H1 (cell line): Measurements from ENCODE around the gene ACOT6. TPM values are rescaled to one million over a fixed set of nuclear protein-coding genes. Genes with fewer than 3 reads are reported as not detected.
"Not testable (repeated sequence)": the region's sequence is repeated elsewhere in the genome, so short reads cannot be mapped to it uniquely, and the experiment has no call there.

Experiments used
- CTCF ChIA-PET: fragments of 300-600 bp; sonication (Branson Sonifier 250); formaldehyde crosslinking; loops from one replicate; lab custom pipeline; 2021; ENCODE audit not compliant: partially characterized antibody; lab: Charles Lee
- POLR2A ChIA-PET: fragments of 300-600 bp; sonication (Branson Sonifier 250); formaldehyde crosslinking; loops from one replicate; lab custom pipeline; 2021; ENCODE audit warnings: inconsistent platforms; ENCODE audit not compliant: partially characterized antibody; lab: Charles Lee
- DNase-seq, 2 experiments: peaks; one replicate each; pipeline versions ENCODE4 v3.0.0 to v3.0.0-alpha.2; 2010 to 2022; ENCODE audit warnings: low spot score in 2 of 2, low read depth in 1 of 2, mixed read lengths in 1 of 2
- FAIRE-seq: peaks from 2 replicates; lab custom pipeline; 2011; peaks lifted over from hg19 to GRCh38; lab: Jason Lieb, UNC
- H2AFZ ChIP-seq: 2 replicates; pipeline ENCODE4 v1.8.1; 2012; ENCODE audit warnings: low read length, inconsistent platforms
- H2AK5ac ChIP-seq: 2 replicates; pipeline ENCODE4 v1.6.1; 2013; ENCODE audit warnings: low read depth, low read length
- H2BK120ac ChIP-seq: replicated peaks from 2 replicates; pipeline ENCODE3; 2013; ENCODE audit warnings: low read depth, low read length, inconsistent platforms
- H2BK12ac ChIP-seq: 2 replicates; pipeline ENCODE4 v1.6.1; 2013; ENCODE audit warnings: low read depth, low read length
- H2BK15ac ChIP-seq: 2 replicates; pipeline ENCODE4 v1.6.1; 2013; ENCODE audit warnings: low read length
- H2BK20ac ChIP-seq: 2 replicates; pipeline ENCODE4 v1.6.1; 2013; ENCODE audit warnings: low read length
- H2BK5ac ChIP-seq: 2 replicates; pipeline ENCODE4 v1.6.1; 2013; ENCODE audit warnings: low read depth, low read length
- H3K14ac ChIP-seq: 2 replicates; pipeline ENCODE4 v1.6.1; 2013; ENCODE audit warnings: inconsistent platforms; ENCODE audit not compliant: insufficient read length
- H3K18ac ChIP-seq: 2 replicates; pipeline ENCODE4 v1.6.1; 2013; ENCODE audit warnings: low read length; ENCODE audit errors: extremely low read depth
- H3K23ac ChIP-seq: 2 replicates; pipeline ENCODE4 v1.6.1; 2013; ENCODE audit warnings: inconsistent platforms; ENCODE audit not compliant: insufficient read length
- H3K23me2 ChIP-seq: 2 replicates; pipeline ENCODE4 v1.6.1; 2013; ENCODE audit warnings: low read depth, low read length
- H3K27ac ChIP-seq: 2 replicates; pipeline ENCODE4 v1.6.1; 2011; ENCODE audit warnings: low read depth, low read length, inconsistent platforms
- H3K27me3 ChIP-seq, 4 experiments: replicated peaks in 1 of 4; 1 replicate in 1 of 4; 2 replicates in 3 of 4; pipeline versions ENCODE4 v1.6.1 to v1.8.1; 2011 to 2013; ENCODE audit warnings: low read length in 3 of 4, mild to moderate bottlenecking in 3 of 4, inconsistent platforms in 2 of 4, mixed read lengths in 2 of 4, moderate library complexity in 1 of 4; ENCODE audit not compliant: control insufficient read depth in 3 of 4, insufficient read depth in 3 of 4; ENCODE audit errors: extremely low read depth in 1 of 4
- H3K36me3 ChIP-seq, 4 experiments: 2 replicates each; pipeline versions ENCODE4 v1.6.1 to v1.8.1; 2011 to 2013; ENCODE audit warnings: mild to moderate bottlenecking in 4 of 4, low read length in 3 of 4, moderate library complexity in 2 of 4, control low read depth in 1 of 4, inconsistent platforms in 1 of 4; ENCODE audit not compliant: insufficient read depth in 4 of 4, control insufficient read depth in 2 of 4
- H3K4ac ChIP-seq: replicated peaks from 2 replicates; pipeline ENCODE3; 2013; ENCODE audit warnings: low read length, low read depth, mixed read lengths, inconsistent platforms; ENCODE audit not compliant: insufficient read length
- H3K4me1 ChIP-seq, 4 experiments: replicated peaks in 1 of 4; 1 replicate in 1 of 4; 2 replicates in 3 of 4; pipeline versions ENCODE4 v1.6.1 to v1.8.1; 2011 to 2013; ENCODE audit warnings: low read length in 3 of 4, inconsistent platforms in 2 of 4, mixed read lengths in 1 of 4; ENCODE audit not compliant: insufficient read depth in 4 of 4, control insufficient read depth in 3 of 4
- H3K4me2 ChIP-seq, 2 experiments: 2 replicates each; pipeline versions ENCODE4 v1.6.1 to v1.8.1; 2011 to 2013; ENCODE audit warnings: low read depth in 2 of 2, low read length in 2 of 2, control low read depth in 1 of 2, inconsistent platforms in 1 of 2, mild to moderate bottlenecking in 1 of 2; ENCODE audit not compliant: insufficient read depth in 1 of 2
- H3K4me3 ChIP-seq, 4 experiments: fragments of 200-600, 300-600 bp in 1 of 4; sonication (generic), shearing (Covaris generic), sonication (Bioruptor Twin) in 1 of 4; 2 replicates each; pipeline versions ENCODE4 v1.5.1 to v1.8.1; 2011 to 2016; ENCODE audit warnings: low read length in 4 of 4, low read depth in 3 of 4, control low read depth in 2 of 4, inconsistent platforms in 2 of 4, mild to moderate bottlenecking in 2 of 4, mixed read lengths in 1 of 4, moderate library complexity in 1 of 4; ENCODE audit not compliant: insufficient read depth in 2 of 4; ENCODE audit errors: extremely low read depth in 1 of 4
- H3K56ac ChIP-seq: replicated peaks from 2 replicates; pipeline ENCODE3; 2013; ENCODE audit warnings: low read depth, mild to moderate bottlenecking, mixed read lengths, low read length, inconsistent platforms; ENCODE audit not compliant: insufficient read length
- H3K79me1 ChIP-seq: 2 replicates; pipeline ENCODE4 v1.6.1; 2013; ENCODE audit warnings: low read depth, low read length, control low read depth
- H3K79me2 ChIP-seq, 2 experiments: 2 replicates each; pipeline versions ENCODE4 v1.6.1 to v1.8.1; 2012 to 2013; ENCODE audit warnings: low read length in 2 of 2, mild to moderate bottlenecking in 2 of 2, inconsistent platforms in 1 of 2; ENCODE audit not compliant: insufficient read depth in 2 of 2, control insufficient read depth in 1 of 2
- H3K9ac ChIP-seq, 4 experiments: replicated peaks in 1 of 4; 1 replicate in 1 of 4; 2 replicates in 3 of 4; pipeline versions ENCODE4 v1.6.1 to v1.8.1; 2011 to 2013; ENCODE audit warnings: low read depth in 3 of 4, low read length in 3 of 4, control low read depth in 2 of 4, mild to moderate bottlenecking in 2 of 4, moderate library complexity in 2 of 4, inconsistent platforms in 1 of 4; ENCODE audit errors: extremely low read depth in 1 of 4
- H3K9me3 ChIP-seq, 2 experiments: 2 replicates each; pipeline versions ENCODE4 v1.6.1 to v1.8.1; 2012 to 2013; ENCODE audit warnings: mild to moderate bottlenecking in 2 of 2, moderate library complexity in 2 of 2, control low read depth in 1 of 2, inconsistent platforms in 1 of 2, low read depth in 1 of 2, low read length in 1 of 2, mixed read lengths in 1 of 2; ENCODE audit not compliant: insufficient read depth in 2 of 2
- H4K20me1 ChIP-seq, 2 experiments: replicated peaks in 1 of 2; 2 replicates each; pipeline versions ENCODE3 to v1.8.1; 2011 to 2013; ENCODE audit warnings: inconsistent platforms in 2 of 2, low read length in 2 of 2, mild to moderate bottlenecking in 1 of 2; ENCODE audit not compliant: insufficient read depth in 2 of 2, control insufficient read depth in 1 of 2
- H4K5ac ChIP-seq: 2 replicates; pipeline ENCODE4 v1.6.1; 2013; ENCODE audit warnings: low read length, low read depth, mixed read lengths, inconsistent platforms; ENCODE audit not compliant: insufficient read length
- H4K8ac ChIP-seq: 2 replicates; pipeline ENCODE4 v1.8.0; 2013; ENCODE audit warnings: mild to moderate bottlenecking, moderate library complexity, low read length, inconsistent platforms; ENCODE audit not compliant: insufficient read depth; ENCODE audit errors: extremely low read depth
- H4K91ac ChIP-seq: replicated peaks from 2 replicates; pipeline ENCODE3; 2013; ENCODE audit warnings: low read length, mixed read lengths, inconsistent platforms; ENCODE audit not compliant: insufficient read length
- WGBS, 2 experiments: shearing (Covaris generic) in 1 of 2; methylation state at CpG; one replicate each; pipeline versions ENCODE4 v1.1.6 to v1.1.7; 2013 to 2015; ENCODE audit warnings: low lambda C conversion rate in 2 of 2, mixed read lengths in 2 of 2, inconsistent platforms in 1 of 2, low coverage in 1 of 2, missing lambda C conversion rate in 1 of 2; ENCODE audit not compliant: insufficient replicate concordance in 2 of 2, insufficient coverage in 1 of 2, insufficient read length in 1 of 2; ENCODE audit errors: extremely low coverage in 1 of 2, missing lambda C conversion rate in 1 of 2; 5-methylcytosine and 5-hydroxymethylcytosine counted together
- polyA plus RNA-seq, 7 experiments: library from polyadenylated mRNA; depleted of rRNA in 3 of 7; stranded (reverse) in 5 of 7; unstranded in 2 of 7; fragments of >200 nt in 5 of 7; fragments of 200-250 nt in 2 of 7; gene quantifications; 1 replicate in 5 of 7; 2 replicates in 1 of 7; 4 replicates in 1 of 7; pipeline versions ENCODE4 v1.2.1 to v1.2.3, GENCODE V29; 2011 to 2013; ENCODE audit warnings: missing spikeins in 2 of 7, mixed read lengths in 2 of 7
- total RNA-seq: library from RNA; stranded (reverse); fragmentation: NEBNext Ultra II Directional; extraction: Animal tissue kit (Norgen Biotek cat#: 25700); gene quantifications from 2 replicates; pipeline ENCODE4 v1.2.1, GENCODE V29; 2021

Gene ACOT6
- total and polyA plus RNA-seq, 2 of the 8 experiments (the other 6 are each of a cell fraction or from before 2014, with no cell fraction given): not detected

GRCh38 chr14:73574251-73574650 is 38.1 kb upstream of the ACOT6 start:
- H3K79me2 ChIP-seq, H2BK12ac ChIP-seq, H4K5ac ChIP-seq, H2AFZ ChIP-seq, H3K14ac ChIP-seq, DNase-seq, H3K36me3 ChIP-seq, H3K56ac ChIP-seq, H3K9me3 ChIP-seq, H3K4me3 ChIP-seq, H3K23ac ChIP-seq, H4K8ac ChIP-seq, H3K4ac ChIP-seq, H3K9ac ChIP-seq, H3K4me2 ChIP-seq, POLR2A ChIA-PET, H2BK20ac ChIP-seq, H2AK5ac ChIP-seq, H3K18ac ChIP-seq, H3K27me3 ChIP-seq, H2BK120ac ChIP-seq, H2BK5ac ChIP-seq, H2BK15ac ChIP-seq, H4K91ac ChIP-seq, H3K4me1 ChIP-seq, H4K20me1 ChIP-seq, H3K23me2 ChIP-seq, H3K27ac ChIP-seq, H3K79me1 ChIP-seq: not testable (repeated sequence)
- FAIRE-seq: peak; percentile 28
- 89% methylated on average over 7 of the region's 7 CpGs; no CpG with 5 or more reads in 1 of the 2 experiments for whole genome bisulfite sequencing, 2 experiments
- CTCF ChIA-PET: interaction anchor here (0.6 to 1.6 kb wide), 3 partner anchors 35 to 310 kb away, joined by 3 read pairs; no protein-coding TSS in a partner anchor
